IPS-18a (cell line): ENCODE measurements around the gene NCKAP1.
"Not testable (repeated sequence)": the region's sequence is repeated elsewhere in the genome, so short reads cannot be mapped to it uniquely, and the experiment has no call there.

Source experiments
- H3K27ac ChIP-seq: one replicate; pipeline ENCODE4 v1.5.1; 2013; ENCODE audit warnings: low read length
- H3K27me3 ChIP-seq: one replicate; pipeline ENCODE4 v1.6.1; 2013; ENCODE audit warnings: mild to moderate bottlenecking, low read length; ENCODE audit not compliant: control insufficient read depth, insufficient read depth
- H3K36me3 ChIP-seq: one replicate; pipeline ENCODE4 v1.6.1; 2013; ENCODE audit warnings: low read depth, low read length; ENCODE audit not compliant: control insufficient read depth
- H3K4me1 ChIP-seq: one replicate; pipeline ENCODE4 v1.6.1; 2013; ENCODE audit warnings: low read depth, low read length; ENCODE audit not compliant: control insufficient read depth
- H3K4me3 ChIP-seq: one replicate; pipeline ENCODE4 v1.5.1; 2013; ENCODE audit warnings: low read length
- H3K9ac ChIP-seq: one replicate; pipeline ENCODE4 v1.6.1; 2013; ENCODE audit warnings: mild to moderate bottlenecking, low read length, moderate library complexity
- H3K9me3 ChIP-seq: one replicate; pipeline ENCODE4 v1.6.1; 2013; ENCODE audit warnings: low read depth, low read length; ENCODE audit not compliant: control insufficient read depth

Gene NCKAP1

GRCh38 chr2:183021613-183022012 lies 16.6 kb downstream of the NCKAP1 start:
- no peak overlapping the region for H3K4me3 ChIP-seq
- no peak overlapping the region for H3K27ac ChIP-seq
- H3K36me3 ChIP-seq = peaks cover 11% of the 10 kb centered on the region
- no peaks in the 10 kb centered on the region for H3K27me3 ChIP-seq
- H3K9ac ChIP-seq = no peak overlapping the region
- no peaks in the 10 kb centered on the region for H3K4me1 ChIP-seq
- H3K9me3 ChIP-seq = no peaks in the 10 kb centered on the region

- H3K36me3 ChIP-seq = peaks cover 11% of the 10 kb centered on the region
- peaks cover 7% of the 10 kb centered on the region for H3K4me1 ChIP-seq
- no peak overlapping the region for H3K9ac ChIP-seq
- H3K9me3 ChIP-seq = no peaks in the 10 kb centered on the region
- H3K27ac ChIP-seq = no peak overlapping the region
- H3K4me3 ChIP-seq = no peak overlapping the region
- H3K27me3 ChIP-seq = no peaks in the 10 kb centered on the region
Observed at GRCh38 chr2:183019718-183020442, 18.4 kb downstream of the NCKAP1 start.

GRCh38 chr2:183017845-183018244 lies 20.4 kb downstream of the NCKAP1 start:
- not testable (repeated sequence) for H3K4me1 ChIP-seq, H3K9ac ChIP-seq, H3K27ac ChIP-seq, H3K4me3 ChIP-seq, H3K9me3 ChIP-seq, H3K27me3 ChIP-seq
- peaks cover 11% of the 10 kb centered on the region for H3K36me3 ChIP-seq

GRCh38 chr2:183014005-183014404 lies 24.3 kb downstream of the NCKAP1 start:
- H3K36me3 ChIP-seq = no peaks in the 10 kb centered on the region
- H3K27ac ChIP-seq = no peak overlapping the region
- H3K4me3 ChIP-seq = no peak overlapping the region
- H3K4me1 ChIP-seq = peaks cover 19% of the 10 kb centered on the region
- H3K27me3 ChIP-seq = no peaks in the 10 kb centered on the region
- H3K9ac ChIP-seq = no peak overlapping the region
- no peaks in the 10 kb centered on the region for H3K9me3 ChIP-seq

- no peak overlapping the region for H3K27ac ChIP-seq
- H3K27me3 ChIP-seq = no peaks in the 10 kb centered on the region
- peaks cover 19% of the 10 kb centered on the region for H3K4me1 ChIP-seq
- no peak overlapping the region for H3K4me3 ChIP-seq
- no peak overlapping the region for H3K9ac ChIP-seq
- H3K36me3 ChIP-seq = no peaks in the 10 kb centered on the region
- no peaks in the 10 kb centered on the region for H3K9me3 ChIP-seq
Observed at GRCh38 chr2:183011743-183012142, 26.5 kb downstream of the NCKAP1 start.

- H3K9me3 ChIP-seq = no peaks in the 10 kb centered on the region
- H3K27me3 ChIP-seq = no peaks in the 10 kb centered on the region
- H3K9ac ChIP-seq = no peak overlapping the region
- H3K27ac ChIP-seq = no peak overlapping the region
- H3K36me3 ChIP-seq = no peaks in the 10 kb centered on the region
- H3K4me3 ChIP-seq = no peak overlapping the region
- H3K4me1 ChIP-seq = peaks cover 12% of the 10 kb centered on the region
Observed at GRCh38 chr2:183010112-183010511, 28.1 kb downstream of the NCKAP1 start.

GRCh38 chr2:183009249-183009899 lies 28.9 kb downstream of the NCKAP1 start:
- Histone ChIP-seq H3K4me3 (no peak overlapping the region), H3K4me1 (peaks cover 12% of the 10 kb centered on the region), H3K36me3 (no peaks in the 10 kb centered on the region), H3K27ac (no peak overlapping the region), H3K9me3 (no peaks in the 10 kb centered on the region), H3K9ac (no peak overlapping the region), H3K27me3 (no peaks in the 10 kb centered on the region)

- H3K4me3 ChIP-seq = no peak overlapping the region
- no peak overlapping the region for H3K9ac ChIP-seq
- peaks cover 10% of the 10 kb centered on the region for H3K4me1 ChIP-seq
- H3K27me3 ChIP-seq = no peaks in the 10 kb centered on the region
- H3K27ac ChIP-seq = no peak overlapping the region
- no peaks in the 10 kb centered on the region for H3K9me3 ChIP-seq
- peaks cover 36% of the 10 kb centered on the region for H3K36me3 ChIP-seq
Observed at GRCh38 chr2:183001948-183002347, 36.3 kb downstream of the NCKAP1 start.

- no peaks in the 10 kb centered on the region for H3K9me3 ChIP-seq
- H3K27ac ChIP-seq = no peak overlapping the region
- peaks cover 40% of the 10 kb centered on the region for H3K36me3 ChIP-seq
- H3K27me3 ChIP-seq = no peaks in the 10 kb centered on the region
- H3K4me1 ChIP-seq = peaks cover 10% of the 10 kb centered on the region
- no peak overlapping the region for H3K4me3 ChIP-seq
- H3K9ac ChIP-seq = no peak overlapping the region
Observed at GRCh38 chr2:183000846-183001245, 37.4 kb downstream of the NCKAP1 start.

GRCh38 chr2:182999348-183000028 lies 38.8 kb downstream of the NCKAP1 start:
- Histone ChIP-seq H3K27me3 (no peaks in the 10 kb centered on the region), H3K4me3 (no peak overlapping the region), H3K9me3 (no peaks in the 10 kb centered on the region), H3K4me1 (peaks cover 10% of the 10 kb centered on the region), H3K27ac (no peak overlapping the region), H3K36me3 (peaks cover 53% of the 10 kb centered on the region), H3K9ac (no peak overlapping the region)

- Histone ChIP-seq H3K4me1 (no peaks in the 10 kb centered on the region), H3K4me3 (no peak overlapping the region), H3K36me3 (peaks cover 48% of the 10 kb centered on the region), H3K27ac (no peak overlapping the region), H3K9me3 (no peaks in the 10 kb centered on the region), H3K9ac (no peak overlapping the region), H3K27me3 (no peaks in the 10 kb centered on the region)
Observed at GRCh38 chr2:182994228-182994912, 43.9 kb downstream of the NCKAP1 start.
